A673 (cell line): ENCODE data around the gene SDK1. TPM values are rescaled to one million over a fixed set of nuclear protein-coding genes. Genes with fewer than 3 reads are reported as not detected.
A peak's percentile ranks its signal among the peaks of the same experiment; 100 is the strongest.

Experiments used
- BruUV-seq: library from RNA; stranded (reverse); fragments of 400-500 nt; replicated peaks from 2 replicates; lab custom pipeline; 2021; lab: Mats Ljungman, UMichigan
- CTCF ChIA-PET: fragments of 300-600 bp; sonication (Branson Sonifier 250); formaldehyde crosslinking; loops from one replicate; lab custom pipeline; 2022; ENCODE audit warnings: antibody characterized with exemption; lab: Charles Lee
- POLR2A ChIA-PET: fragments of 300-600 bp; sonication (Branson Sonifier 250); formaldehyde crosslinking; loops from one replicate; lab custom pipeline; 2022; ENCODE audit warnings: antibody characterized with exemption; ENCODE audit not compliant: low non-redundant PET; lab: Charles Lee
- DNase-seq: peaks from one replicate; pipeline ENCODE4 v3.0.0-alpha.2; 2015; ENCODE audit warnings: low spot score
- H3K27ac ChIP-seq: fragments of 200-600 bp; sonication (generic); 2 replicates; pipeline ENCODE4 v1.5.1; 2016; ENCODE audit warnings: mixed run types, low read depth, mild to moderate bottlenecking, mixed read lengths, antibody characterized with exemption, low read length; ENCODE audit not compliant: poor library complexity, severe bottlenecking
- H3K27me3 ChIP-seq: fragments of 200-600 bp; sonication (generic); replicated peaks from 2 replicates; pipeline ENCODE4 v1.6.1; 2017; ENCODE audit warnings: mixed run types, low read depth, mild to moderate bottlenecking, mixed read lengths, antibody characterized with exemption, low read length; ENCODE audit not compliant: insufficient read depth, poor library complexity
- H3K36me3 ChIP-seq: fragments of 200-600 bp; sonication (generic); 2 replicates; pipeline ENCODE4 v1.6.1; 2016; ENCODE audit warnings: mixed run types, mild to moderate bottlenecking, mixed read lengths, antibody characterized with exemption, low read length; ENCODE audit not compliant: insufficient read depth, poor library complexity, severe bottlenecking
- H3K4me1 ChIP-seq: fragments of 200-600 bp; sonication (generic); 2 replicates; pipeline ENCODE4 v1.6.1; 2017; ENCODE audit warnings: mixed run types, mild to moderate bottlenecking, mixed read lengths, antibody characterized with exemption, low read length; ENCODE audit not compliant: insufficient read depth, poor library complexity, severe bottlenecking
- H3K4me3 ChIP-seq: fragments of 200-600 bp; sonication (generic); 2 replicates; pipeline ENCODE4 v1.5.1; 2016; ENCODE audit warnings: low read depth, mixed run types, mild to moderate bottlenecking, mixed read lengths, low read length; ENCODE audit not compliant: poor library complexity, severe bottlenecking
- H3K9me3 ChIP-seq: fragments of 200-600 bp; sonication (generic); 2 replicates; pipeline ENCODE4 v1.6.1; 2016; ENCODE audit warnings: mixed run types, low read depth, mild to moderate bottlenecking, mixed read lengths, antibody characterized with exemption, low read length; ENCODE audit not compliant: poor library complexity, severe bottlenecking
- CTCF ChIP-seq: fragments of 300-800, 200-600 bp; sonication (generic); conservative IDR thresholded peaks from 2 replicates; pipeline ENCODE4 v1.5.1; 2017; ENCODE audit warnings: low read depth, mild to moderate bottlenecking, antibody characterized with exemption, low read length, moderate library complexity, mixed read lengths
- EZH2 ChIP-seq: fragments of 200-600 bp; sonication (generic); IDR thresholded peaks from 2 replicates; pipeline ENCODE4 v1.6.1; 2017; ENCODE audit warnings: borderline replicate concordance, low read depth, mild to moderate bottlenecking, mixed read lengths, antibody characterized with exemption, low read length; ENCODE audit not compliant: poor library complexity, severe bottlenecking
- intact Hi-C: fragments of 100-400 bp; cut with micrococcal nuclease; formaldehyde crosslinking; loops from one replicate; pipeline ENCODE4 v1.10.0; 2022; ENCODE audit not compliant: unreplicated experiment
- total RNA-seq: library from RNA; stranded (reverse); gene quantifications from 2 replicates; pipeline ENCODE4 v1.2.3, GENCODE V29; 2021

SDK1 gene
- total RNA-seq, 1 experiment from 2014 or later: 14.7 TPM

GRCh38 chr7:3259711-3260400 lies 41.2 kb upstream of the SDK1 start:
- H3K9me3 ChIP-seq: no peaks in the 10 kb centered on the region
- no peak overlapping the region for H3K27ac ChIP-seq
- H3K4me1 ChIP-seq: no peaks in the 10 kb centered on the region
- no peak for TF ChIP-seq EZH2
- no peak for TF ChIP-seq CTCF
- H3K36me3 ChIP-seq: no peaks in the 10 kb centered on the region
- no peaks in the 10 kb centered on the region for H3K27me3 ChIP-seq
- CTCF ChIA-PET: interaction anchor here (0.6 kb wide), 1 partner anchor 93 kb away, joined by 4 read pairs; no protein-coding TSS in a partner anchor
- no TSS peak for BruUV-seq
- peak overlapping the region; percentile 49 for H3K4me3 ChIP-seq
- POLR2A ChIA-PET: no interaction called here
- intact Hi-C loops: no loop called here
- no peak for DNase-seq

GRCh38 chr7:3260401-3260715 lies 40.7 kb upstream of the SDK1 start:
- DNase-seq: peak; percentile 65
- BruUV-seq: no TSS peak
- H3K27me3 ChIP-seq: no peaks in the 10 kb centered on the region
- H3K4me1 ChIP-seq: no peaks in the 10 kb centered on the region
- POLR2A ChIA-PET: interaction anchor here (0.6 kb wide), 1 partner anchor 9 kb away, joined by 3 read pairs; no protein-coding TSS in a partner anchor
- peak overlapping the region; percentile 49 for H3K4me3 ChIP-seq
- no peak overlapping the region for H3K27ac ChIP-seq
- no peaks in the 10 kb centered on the region for H3K9me3 ChIP-seq
- intact Hi-C loops: no loop called here
- no peaks in the 10 kb centered on the region for H3K36me3 ChIP-seq
- no peak for TF ChIP-seq EZH2
- TF ChIP-seq CTCF: no peak
- CTCF ChIA-PET: no interaction called here

GRCh38 chr7:3264693-3265339 lies 36.2 kb upstream of the SDK1 start:
- H3K27me3 ChIP-seq: no peaks in the 10 kb centered on the region
- TF ChIP-seq CTCF (no peak), EZH2 (no peak)
- no peak overlapping the region for H3K4me3 ChIP-seq
- ChIA-PET POLR2A (no interaction called here), CTCF (no interaction called here)
- no peaks in the 10 kb centered on the region for H3K9me3 ChIP-seq
- no peaks in the 10 kb centered on the region for H3K36me3 ChIP-seq
- no peak overlapping the region for H3K27ac ChIP-seq
- no peak for DNase-seq
- H3K4me1 ChIP-seq: no peaks in the 10 kb centered on the region
- BruUV-seq: no TSS peak
- intact Hi-C loops: no loop called here
